ENCODE measurements around the gene NAGPA. TPM values are rescaled to one million over a fixed set of nuclear protein-coding genes. Genes with fewer than 3 reads are reported as not detected.

The NAGPA gene
- total and polyA plus RNA-seq, 2 of the 13 experiments (the other 11 are each of a cell fraction or from before 2014, with no cell fraction given) = 27.1 to 60.3 TPM

- peak; percentile 97 for TF ChIP-seq ZNF451 (CRISPR knock-in tag; IDR thresholded peaks at IDR 0.05)
- TF ChIP-seq ONECUT2 (CRISPR knock-in tag; IDR thresholded peaks at IDR 0.05) = no peak
- peak; percentile 78; the same call in 1 of the 2 replicates for TF ChIP-seq ZMYM2 (CRISPR knock-in tag; IDR thresholded peaks at IDR 0.05)
- no peak for TF ChIP-seq ZNF3 (CRISPR knock-in tag; IDR thresholded peaks at IDR 0.05)
- peak; percentile 98 for TF ChIP-seq GLI4 (CRISPR knock-in tag; IDR thresholded peaks at IDR 0.05; ENCODE audit: borderline replicate concordance)
- TF ChIP-seq SMARCC2 (IDR thresholded peaks at IDR 0.05) = no peak
- peak; percentile 95; the same call in 1 of the 2 replicates for TF ChIP-seq ZNF414 (CRISPR knock-in tag; IDR thresholded peaks at IDR 0.05)
- peak; percentile 88 for TF ChIP-seq ZXDC (CRISPR knock-in tag; IDR thresholded peaks at IDR 0.05)
- no peak for TF ChIP-seq ZNF646 (CRISPR knock-in tag; IDR thresholded peaks at IDR 0.05)
- TF ChIP-seq HMG20A (CRISPR knock-in tag; IDR thresholded peaks at IDR 0.05; ENCODE audit: borderline replicate concordance) = no peak
- TF ChIP-seq FOXJ3 (CRISPR knock-in tag; IDR thresholded peaks at IDR 0.05; ENCODE audit: borderline replicate concordance) = no peak; the same call in 1 of the 2 replicates
- 0 out of 2 replicates have a peak, but pooled peaks have one; percentile 67 for TF ChIP-seq ZNF510 (CRISPR knock-in tag; IDR thresholded peaks at IDR 0.05; ENCODE audit: low read depth)
- TF ChIP-seq ZNF30 (CRISPR knock-in tag; IDR thresholded peaks at IDR 0.05) = no peak
- peak; percentile 80; the same call in 1 of the 2 replicates for TF ChIP-seq SALL2 (CRISPR knock-in tag; IDR thresholded peaks at IDR 0.05)
- peak; percentile 58 for TF ChIP-seq ZNF777 (CRISPR knock-in tag; IDR thresholded peaks at IDR 0.05)
- TF ChIP-seq ZNF124 (CRISPR knock-in tag; IDR thresholded peaks at IDR 0.05) = peak; percentile 93
Observed at GRCh38 chr16:5071681-5072333, 38.1 kb upstream of the NAGPA start, which contains the start of gene ALG1 (continued).

All from HepG2 (cell line).